ENCODE data around the gene ANKRD10. TPM values are rescaled to one million over a fixed set of nuclear protein-coding genes. Genes with fewer than 3 reads are reported as not detected.

Gene ANKRD10
- total RNA-seq, 1 donor from 2014 or later = 45.2 TPM

- no peak for DNase-seq (ENCODE audit: low spot score)
- ATAC-seq = no peak
Observed at GRCh38 chr13:110916301-110917142, 1.7 kb upstream of the ANKRD10 start.

- DNase-seq (ENCODE audit: low spot score) (no peak), ATAC-seq (no peak)
Observed at GRCh38 chr13:110915874-110916206, 971 bp upstream of the ANKRD10 start.

- DNase-seq (ENCODE audit: low spot score) = peak; percentile 79
- ATAC-seq = peak; percentile 39
Observed at GRCh38 chr13:110914331-110915056, 375 bp downstream of the ANKRD10 start.

- ATAC-seq (peak; percentile 6), DNase-seq (ENCODE audit: low spot score) (no peak)
Observed at GRCh38 chr13:110914081-110914330, 863 bp downstream of the ANKRD10 start.

GRCh38 chr13:110913322-110914080 is 1.4 kb downstream of the ANKRD10 start:
- ATAC-seq (no peak), DNase-seq (ENCODE audit: low spot score) (no peak)

GRCh38 chr13:110912651-110913051 is 2.2 kb downstream of the ANKRD10 start:
- DNase-seq (ENCODE audit: low spot score) = no peak
- no peak for ATAC-seq

GRCh38 chr13:110911880-110912279 is 3.0 kb downstream of the ANKRD10 start:
- DNase-seq (ENCODE audit: low spot score) = no peak

GRCh38 chr13:110910013-110910890 is 4.6 kb downstream of the ANKRD10 start:
- ATAC-seq = no peak
- no peak for DNase-seq (ENCODE audit: low spot score)

More at GRCh38 chr13:110911880-110912279, 3.0 kb downstream of the ANKRD10 start:
- no peak for ATAC-seq

GRCh38 chr13:110907951-110908898 is 6.6 kb downstream of the ANKRD10 start:
- ATAC-seq = peak; percentile 84
- DNase-seq (ENCODE audit: low spot score) = peak; percentile 52

GRCh38 chr13:110907301-110907700 is 7.6 kb downstream of the ANKRD10 start:
- ATAC-seq (no peak), DNase-seq (ENCODE audit: low spot score) (no peak)

- DNase-seq (ENCODE audit: low spot score) (no peak), ATAC-seq (no peak)
Observed at GRCh38 chr13:110904748-110905147, 10.1 kb downstream of the ANKRD10 start.

GRCh38 chr13:110902370-110902769 is 12.5 kb downstream of the ANKRD10 start:
- no peak for ATAC-seq
- no peak for DNase-seq (ENCODE audit: low spot score)

GRCh38 chr13:110897521-110897920 is 17.3 kb downstream of the ANKRD10 start:
- no peak for ATAC-seq

GRCh38 chr13:110897014-110897413 is 17.9 kb downstream of the ANKRD10 start:
- DNase-seq (ENCODE audit: low spot score) (no peak), ATAC-seq (no peak)

More at GRCh38 chr13:110897521-110897920, 17.3 kb downstream of the ANKRD10 start:
- no peak for DNase-seq (ENCODE audit: low spot score)

- DNase-seq (ENCODE audit: low spot score) = no peak
- ATAC-seq = no peak
Observed at GRCh38 chr13:110894086-110894485, 20.8 kb downstream of the ANKRD10 start.

GRCh38 chr13:110893571-110893970 is 21.3 kb downstream of the ANKRD10 start:
- ATAC-seq (no peak), DNase-seq (ENCODE audit: low spot score) (no peak)

- ATAC-seq = no peak
- DNase-seq (ENCODE audit: low spot score) = no peak
Observed at GRCh38 chr13:110890279-110891165, 24.3 kb downstream of the ANKRD10 start.

GRCh38 chr13:110888390-110888789 is 26.5 kb downstream of the ANKRD10 start:
- no peak for ATAC-seq

More at GRCh38 chr13:110888390-110888789, 26.5 kb downstream of the ANKRD10 start:
- DNase-seq (ENCODE audit: low spot score) = no peak

Measured in left lobe of liver (tissue), 2 donors.